HCT116 (cell line): ENCODE measurements around the gene GNAO1.

Source experiments
- CEBPB ChIP-seq: IDR thresholded peaks from 2 replicates; pipeline ENCODE4 v1.6.1; 2012; ENCODE audit warnings: low read depth
- CTCF ChIP-seq, 3 experiments: fragments of 200-600 bp in 1 of 3; sonication (generic) in 1 of 3; IDR thresholded peaks in 2 of 3; conservative IDR thresholded peaks in 1 of 3; 2 replicates each; pipeline ENCODE4 v1.5.1; 2012 to 2017; ENCODE audit warnings: low read depth in 2 of 3, low read length in 2 of 3, antibody characterized with exemption in 1 of 3, borderline replicate concordance in 1 of 3, control low read depth in 1 of 3, mild to moderate bottlenecking in 1 of 3, mixed read lengths in 1 of 3, mixed run types in 1 of 3, moderate library complexity in 1 of 3; ENCODE audit not compliant: insufficient read depth in 1 of 3
- EZH2 ChIP-seq: fragments of 200-600 bp; sonication (generic); IDR thresholded peaks from 2 replicates; pipeline ENCODE4 v1.6.1; 2017; ENCODE audit warnings: antibody characterized with exemption, mixed run types
- EZH2phosphoT487 ChIP-seq: fragments of 200-600 bp; IDR thresholded peaks from 2 replicates; pipeline ENCODE4 v1.6.1; 2018; ENCODE audit warnings: antibody characterized with exemption, borderline replicate concordance
- POLR2A ChIP-seq: IDR thresholded peaks from 2 replicates; pipeline ENCODE4 v1.7.0; 2011; ENCODE audit warnings: borderline replicate concordance; ENCODE audit not compliant: insufficient read depth, insufficient read length; ENCODE audit errors: extremely low read depth
- POLR2AphosphoS5 ChIP-seq: IDR thresholded peaks from 2 replicates; pipeline ENCODE4 v1.6.1; 2011; ENCODE audit warnings: mild to moderate bottlenecking, low read depth, low read length, moderate library complexity
- SP1 ChIP-seq: IDR thresholded peaks from 2 replicates; pipeline ENCODE4 v1.6.1; 2012; ENCODE audit warnings: low read depth
- YY1 ChIP-seq: IDR thresholded peaks from 2 replicates; pipeline ENCODE4 v1.6.1; 2011; ENCODE audit warnings: low read length, low read depth, moderate library complexity, mild to moderate bottlenecking; ENCODE audit not compliant: insufficient replicate concordance; ENCODE audit errors: extremely low read depth

- TF ChIP-seq POLR2AphosphoS5, result no peak
- TF ChIP-seq EZH2, result no peak
- TF ChIP-seq SP1, result no peak
- no peak for TF ChIP-seq CEBPB
- TF ChIP-seq CTCF (IDR thresholded peaks at IDR 0.05 in 2 of 3, conservative IDR thresholded peaks at IDR 0.05 in 1 of 3; ENCODE audit: borderline replicate concordance in 1 of 3, insufficient read depth in 1 of 3, low read depth in 2 of 3, low read length in 2 of 3), result no peak
- TF ChIP-seq EZH2phosphoT487, result no peak
- TF ChIP-seq YY1, result no peak
- TF ChIP-seq POLR2A, result no peak
Observed at GRCh38 chr16:56272583-56272894, 81.2 kb downstream of the GNAO1 start.
